OCI-LY1 (cell line): ENCODE data around the gene TNFRSF1A.

Experiments
- H2AFZ ChIP-seq: fragments of 200-600 bp; sonication (generic), shearing (Covaris generic); 2 replicates; pipeline ENCODE4 v1.6.0; 2014; ENCODE audit warnings: antibody characterized with exemption, mild to moderate bottlenecking, low read length
- H3F3A ChIP-seq: fragments of 200-600 bp; sonication (generic), shearing (Covaris generic); 2 replicates; pipeline ENCODE4 v1.6.0; 2014; ENCODE audit warnings: mild to moderate bottlenecking, antibody characterized with exemption, low read length, moderate library complexity; ENCODE audit not compliant: insufficient read depth
- H3K27ac ChIP-seq: fragments of 200-600 bp; sonication (generic); 2 replicates; pipeline ENCODE4 v1.5.1; 2014; ENCODE audit warnings: low read length, mixed run types, mild to moderate bottlenecking, low read depth; ENCODE audit not compliant: poor library complexity, severe bottlenecking
- H3K27me3 ChIP-seq: fragments of 200-600 bp; sonication (generic); 2 replicates; pipeline ENCODE4 v1.6.0; 2014; ENCODE audit warnings: antibody characterized with exemption, mild to moderate bottlenecking, low read length, moderate library complexity; ENCODE audit not compliant: insufficient read depth
- H3K36me3 ChIP-seq: fragments of 200-600 bp; sonication (generic); 2 replicates; pipeline ENCODE4 v1.6.1; 2014; ENCODE audit warnings: mild to moderate bottlenecking, antibody characterized with exemption, low read length, moderate library complexity, mixed read lengths; ENCODE audit not compliant: insufficient read depth
- H3K4me1 ChIP-seq: fragments of 200-600 bp; sonication (generic); 2 replicates; pipeline ENCODE4 v1.5.1; 2014; ENCODE audit warnings: mild to moderate bottlenecking, low read length, moderate library complexity; ENCODE audit not compliant: insufficient read depth, severe bottlenecking
- H3K4me2 ChIP-seq: fragments of 200-600 bp; sonication (generic), shearing (Covaris generic); 2 replicates; pipeline ENCODE4 v1.6.1; 2014; ENCODE audit warnings: low read length
- H3K4me3 ChIP-seq: fragments of 200-600 bp; sonication (generic); 2 replicates; pipeline ENCODE4 v1.5.1; 2014; ENCODE audit warnings: low read length, low read depth, mild to moderate bottlenecking, mixed read lengths; ENCODE audit not compliant: poor library complexity, severe bottlenecking
- H3K79me2 ChIP-seq: fragments of 200-600 bp; shearing (Covaris generic); 2 replicates; pipeline ENCODE4 v1.6.1; 2016; ENCODE audit warnings: mixed run types, low read length, mixed read lengths; ENCODE audit not compliant: insufficient read depth
- H3K9ac ChIP-seq: fragments of 200-600 bp; sonication (generic), shearing (Covaris generic); 2 replicates; pipeline ENCODE4 v1.6.1; 2014; ENCODE audit warnings: mild to moderate bottlenecking, low read length, mixed read lengths
- H3K9me2 ChIP-seq: fragments of 200-600 bp; sonication (generic), shearing (Covaris generic); 2 replicates; pipeline ENCODE4 v1.6.1; 2014; ENCODE audit warnings: low read depth, mild to moderate bottlenecking, low read length, mixed read lengths
- H3K9me3 ChIP-seq: fragments of 200-600 bp; shearing (Covaris generic); 2 replicates; pipeline ENCODE4 v1.6.1; 2014; ENCODE audit warnings: low read length, mixed read lengths
- H4K20me1 ChIP-seq: fragments of 200-600 bp; sonication (generic), shearing (Covaris generic); 2 replicates; pipeline ENCODE4 v1.6.0; 2016; ENCODE audit warnings: mild to moderate bottlenecking, low read length; ENCODE audit not compliant: insufficient read depth
- EZH2 ChIP-seq: fragments of 200-600 bp; sonication (generic), shearing (Covaris generic); IDR thresholded peaks from 2 replicates; pipeline ENCODE4 v1.8.0; 2017; ENCODE audit warnings: borderline replicate concordance, mixed run types, mild to moderate bottlenecking, antibody characterized with exemption, low read length, moderate library complexity, mixed read lengths
- TF ChIP-seq, protein P1 (sequence below): fragments of 200-600 bp; sonication (generic), shearing (Covaris generic); IDR thresholded peaks from 2 replicates; pipeline ENCODE4 v1.5.1; 2017; ENCODE audit warnings: mild to moderate bottlenecking, antibody characterized with exemption, low read length, moderate library complexity, mixed read lengths

Gene TNFRSF1A

DNA sequence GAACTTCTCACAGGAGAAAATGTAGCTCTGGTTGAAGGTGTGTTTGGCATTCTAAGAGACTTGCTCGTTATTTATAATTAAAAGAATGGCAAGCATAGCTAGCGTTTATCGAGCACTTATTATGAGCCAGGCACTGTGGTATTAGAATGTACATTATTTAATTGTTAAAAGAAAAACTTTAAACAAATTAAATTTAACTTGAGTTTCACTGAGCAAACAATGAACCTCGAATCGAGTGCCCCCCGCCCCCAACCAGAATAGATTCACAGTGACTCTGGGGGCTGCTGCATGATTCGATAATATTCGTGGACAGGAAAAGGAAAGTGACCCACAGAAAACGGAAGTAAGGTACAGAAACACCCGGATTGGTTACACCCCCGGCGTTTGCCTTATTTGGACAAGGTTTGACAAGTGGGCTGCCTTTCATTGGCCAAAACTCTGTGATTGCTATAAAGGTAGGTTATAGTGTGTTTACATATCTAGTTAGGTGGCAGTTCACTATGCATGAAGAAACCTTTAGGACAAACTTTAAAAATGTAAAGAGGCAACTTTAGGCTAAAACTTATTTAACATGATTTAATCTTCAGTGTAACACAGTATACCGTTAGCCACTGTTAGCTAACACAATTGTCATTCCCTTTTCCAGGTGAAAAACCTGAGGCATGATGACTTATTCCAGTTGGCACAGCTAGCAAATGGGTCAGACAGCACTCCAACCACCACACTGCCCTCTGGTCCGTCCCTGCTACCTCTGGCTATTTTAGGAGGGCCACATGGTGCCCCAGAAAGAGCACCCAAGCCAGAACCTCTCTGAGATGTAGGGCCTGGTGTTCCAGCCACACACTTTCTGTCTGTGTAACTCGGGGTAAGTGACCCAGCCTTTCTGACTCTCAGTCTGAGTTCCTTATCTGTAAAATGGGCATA is 26.4 kb upstream of the TNFRSF1A start:
- Histone ChIP-seq H4K20me1 (no peaks in the 10 kb centered on the region), H3K4me1 (no peaks in the 10 kb centered on the region), H3K27ac (no peak overlapping the region), H3K79me2 (no peaks in the 10 kb centered on the region), H3K4me2 (no peak overlapping the region), H3K36me3 (no peaks in the 10 kb centered on the region), H3K27me3 (no peaks in the 10 kb centered on the region; the same call in 1 of the 2 replicates), H3K9me2 (no peaks in the 10 kb centered on the region), H3K9me3 (0 out of 2 replicates have a peak, but pooled peaks cover 2% of the 10 kb centered on the region), H3K9ac (no peak overlapping the region), H3K4me3 (no peak overlapping the region), H3F3A (no peaks in the 10 kb centered on the region), H2AFZ (no peak overlapping the region)
- no peak for TF ChIP-seq EZH2
- TF ChIP-seq, protein P1, sequence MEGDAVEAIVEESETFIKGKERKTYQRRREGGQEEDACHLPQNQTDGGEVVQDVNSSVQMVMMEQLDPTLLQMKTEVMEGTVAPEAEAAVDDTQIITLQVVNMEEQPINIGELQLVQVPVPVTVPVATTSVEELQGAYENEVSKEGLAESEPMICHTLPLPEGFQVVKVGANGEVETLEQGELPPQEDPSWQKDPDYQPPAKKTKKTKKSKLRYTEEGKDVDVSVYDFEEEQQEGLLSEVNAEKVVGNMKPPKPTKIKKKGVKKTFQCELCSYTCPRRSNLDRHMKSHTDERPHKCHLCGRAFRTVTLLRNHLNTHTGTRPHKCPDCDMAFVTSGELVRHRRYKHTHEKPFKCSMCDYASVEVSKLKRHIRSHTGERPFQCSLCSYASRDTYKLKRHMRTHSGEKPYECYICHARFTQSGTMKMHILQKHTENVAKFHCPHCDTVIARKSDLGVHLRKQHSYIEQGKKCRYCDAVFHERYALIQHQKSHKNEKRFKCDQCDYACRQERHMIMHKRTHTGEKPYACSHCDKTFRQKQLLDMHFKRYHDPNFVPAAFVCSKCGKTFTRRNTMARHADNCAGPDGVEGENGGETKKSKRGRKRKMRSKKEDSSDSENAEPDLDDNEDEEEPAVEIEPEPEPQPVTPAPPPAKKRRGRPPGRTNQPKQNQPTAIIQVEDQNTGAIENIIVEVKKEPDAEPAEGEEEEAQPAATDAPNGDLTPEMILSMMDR: no peak

DNA sequence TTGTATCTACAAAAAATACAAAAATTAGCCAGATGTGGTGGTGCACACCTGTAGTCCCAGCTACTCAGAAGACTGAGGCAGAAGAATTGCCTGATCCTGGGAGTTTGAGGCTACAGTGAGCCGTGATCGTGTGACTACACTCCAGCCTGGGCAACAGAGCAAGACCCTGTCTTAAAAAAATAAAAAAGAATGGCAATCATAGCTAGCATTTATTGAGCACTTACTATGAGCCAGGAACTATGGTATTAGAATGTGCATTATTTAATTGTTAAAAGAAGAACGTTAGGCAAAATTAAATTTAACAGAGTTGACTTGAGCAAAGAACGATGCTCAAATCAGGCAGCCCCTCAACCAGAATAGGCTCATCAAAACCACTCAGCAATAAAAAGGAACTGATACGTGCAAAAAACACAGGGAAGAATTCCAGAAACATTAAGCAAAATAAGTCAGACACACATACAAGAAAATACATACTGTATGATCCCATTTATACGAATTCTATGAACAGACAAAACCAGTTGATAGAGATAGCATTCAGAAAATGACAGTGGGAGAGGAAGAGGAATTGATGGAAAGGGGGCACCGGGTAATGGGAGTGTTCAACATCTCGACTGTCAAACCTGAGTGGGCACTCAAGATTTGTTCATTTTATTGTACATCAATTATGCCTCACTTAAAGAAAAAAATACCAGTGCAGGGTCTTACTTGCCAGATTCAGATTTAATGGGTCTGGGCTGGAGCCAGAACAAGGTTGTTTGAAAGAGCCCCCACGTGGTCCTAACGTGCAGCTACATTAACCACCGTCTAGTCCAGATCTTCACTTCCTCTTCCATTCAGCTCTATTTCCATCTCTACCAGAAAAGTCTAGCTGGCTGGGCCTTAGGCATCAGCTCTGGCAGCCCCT is 25.4 kb upstream of the TNFRSF1A start:
- Histone ChIP-seq H3K4me1 (no peaks in the 10 kb centered on the region), H3K36me3 (no peaks in the 10 kb centered on the region), H3K9me3 (0 out of 2 replicates have a peak, but pooled peaks cover 2% of the 10 kb centered on the region), H3K9ac (no peak overlapping the region), H4K20me1 (no peaks in the 10 kb centered on the region), H3K79me2 (no peaks in the 10 kb centered on the region), H3K9me2 (no peaks in the 10 kb centered on the region), H2AFZ (no peak overlapping the region), H3K27ac (no peak overlapping the region), H3K27me3 (no peaks in the 10 kb centered on the region; the same call in 1 of the 2 replicates), H3F3A (no peaks in the 10 kb centered on the region), H3K4me2 (no peak overlapping the region), H3K4me3 (no peak overlapping the region)
- TF ChIP-seq EZH2: no peak
- TF ChIP-seq, protein P1: peak; percentile 30; the same call in 1 of the 2 replicates

DNA sequence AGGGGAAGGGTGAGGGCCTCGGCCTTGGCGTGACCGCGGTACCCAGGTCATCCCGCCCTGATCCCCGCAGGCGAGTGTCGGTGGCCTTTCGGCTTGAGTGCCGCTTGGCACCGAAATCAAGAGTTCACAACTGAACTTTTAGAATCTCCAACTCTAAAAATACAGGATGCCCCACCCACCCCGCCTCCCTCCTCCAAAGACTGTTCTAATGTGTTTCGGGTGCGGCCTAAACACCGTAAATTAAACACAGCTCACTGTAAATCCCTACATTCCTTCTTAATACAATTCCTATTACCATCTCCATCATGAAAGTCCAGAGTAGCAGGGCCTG is 22.1 kb upstream of the TNFRSF1A start:
- no peaks in the 10 kb centered on the region for H4K20me1 ChIP-seq
- TF ChIP-seq, protein P1: no peak
- no peak for TF ChIP-seq EZH2
- H3K9me2 ChIP-seq: no peaks in the 10 kb centered on the region
- no peaks in the 10 kb centered on the region for H3K36me3 ChIP-seq
- H2AFZ ChIP-seq: no peak overlapping the region
- no peaks in the 10 kb centered on the region; the same call in 1 of the 2 replicates for H3K27me3 ChIP-seq
- no peak overlapping the region for H3K4me2 ChIP-seq
- 0 out of 2 replicates have a peak, but pooled peaks cover 2% of the 10 kb centered on the region for H3K9me3 ChIP-seq
- no peaks in the 10 kb centered on the region for H3K4me1 ChIP-seq
- no peaks in the 10 kb centered on the region for H3F3A ChIP-seq
- H3K27ac ChIP-seq: no peak overlapping the region
- H3K4me3 ChIP-seq: no peak overlapping the region
- H3K79me2 ChIP-seq: no peaks in the 10 kb centered on the region
- H3K9ac ChIP-seq: no peak overlapping the region
